GM13977 (cell line): Measurements from ENCODE around the gene NFATC2.
"Not testable (repeated sequence)": the region's sequence is repeated elsewhere in the genome, so short reads cannot be mapped to it uniquely, and the experiment has no call there.

ENCODE experiments used
- DNase-seq: peaks from one replicate; pipeline ENCODE4 v3.0.0; 2012; ENCODE audit warnings: low spot score
- in situ Hi-C: fragments of 300-500 bp; cut with MboI; formaldehyde crosslinking; loops from one replicate; pipeline ENCODE4 v1.12.0; 2022; ENCODE audit warnings: low sequenced_read_pairs, low pct_unique_long_range_greater_than_20kb, mixed read lengths, inconsistent platforms; ENCODE audit not compliant: unreplicated experiment
- TF ChIP-seq, protein P1 (sequence below): IDR thresholded peaks from 2 replicates; pipeline ENCODE4 v1.5.1; 2012; ENCODE audit warnings: mild to moderate bottlenecking, control low read depth; ENCODE audit not compliant: insufficient read depth; ENCODE audit errors: extremely low read depth, missing control alignments

The NFATC2 gene

GRCh38 chr20:51542033-51542570, 417 bp downstream of the NFATC2 start:
- TF ChIP-seq, protein P1, sequence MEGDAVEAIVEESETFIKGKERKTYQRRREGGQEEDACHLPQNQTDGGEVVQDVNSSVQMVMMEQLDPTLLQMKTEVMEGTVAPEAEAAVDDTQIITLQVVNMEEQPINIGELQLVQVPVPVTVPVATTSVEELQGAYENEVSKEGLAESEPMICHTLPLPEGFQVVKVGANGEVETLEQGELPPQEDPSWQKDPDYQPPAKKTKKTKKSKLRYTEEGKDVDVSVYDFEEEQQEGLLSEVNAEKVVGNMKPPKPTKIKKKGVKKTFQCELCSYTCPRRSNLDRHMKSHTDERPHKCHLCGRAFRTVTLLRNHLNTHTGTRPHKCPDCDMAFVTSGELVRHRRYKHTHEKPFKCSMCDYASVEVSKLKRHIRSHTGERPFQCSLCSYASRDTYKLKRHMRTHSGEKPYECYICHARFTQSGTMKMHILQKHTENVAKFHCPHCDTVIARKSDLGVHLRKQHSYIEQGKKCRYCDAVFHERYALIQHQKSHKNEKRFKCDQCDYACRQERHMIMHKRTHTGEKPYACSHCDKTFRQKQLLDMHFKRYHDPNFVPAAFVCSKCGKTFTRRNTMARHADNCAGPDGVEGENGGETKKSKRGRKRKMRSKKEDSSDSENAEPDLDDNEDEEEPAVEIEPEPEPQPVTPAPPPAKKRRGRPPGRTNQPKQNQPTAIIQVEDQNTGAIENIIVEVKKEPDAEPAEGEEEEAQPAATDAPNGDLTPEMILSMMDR, result peak; percentile 41
- in situ Hi-C loops, result no loop called here
- DNase-seq, result peak; percentile 73

- peak; percentile 72 for DNase-seq
- in situ Hi-C loops, result no loop called here
These were observed 1.1 kb downstream of the NFATC2 start for GRCh38 chr20:51541189-51542032.

DNA sequence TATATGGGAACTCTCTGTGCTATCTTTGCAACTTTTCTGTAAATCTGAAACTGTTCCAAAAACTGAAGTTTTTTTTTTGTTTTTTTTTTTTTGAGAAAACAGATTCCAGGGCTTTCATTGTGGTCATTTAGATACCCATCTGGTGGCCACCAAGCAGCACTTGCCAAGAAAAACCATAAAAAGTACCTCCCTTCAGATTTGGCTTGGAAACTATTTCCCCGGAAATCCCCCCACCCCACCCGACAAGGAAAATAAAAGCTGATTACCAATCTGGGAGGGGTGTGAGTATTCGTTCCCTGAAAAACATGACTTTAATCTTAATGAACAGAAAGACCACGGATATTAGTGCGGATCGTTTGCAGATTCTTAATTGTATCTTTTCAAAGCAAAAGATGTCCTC, 1.9 kb downstream of the NFATC2 start:
- DNase-seq, result no peak
- in situ Hi-C loops, result no loop called here
- TF ChIP-seq, protein P1, result no peak

More at GRCh38 chr20:51541189-51542032, 1.1 kb downstream of the NFATC2 start:
- TF ChIP-seq, protein P1, result peak; percentile 2

GRCh38 chr20:51540074-51540473, 2.4 kb downstream of the NFATC2 start:
- DNase-seq, in situ Hi-C loops: not testable (repeated sequence)

- no peak for DNase-seq
- TF ChIP-seq, protein P1, result no peak
- in situ Hi-C loops, result no loop called here
These were observed 6.1 kb downstream of the NFATC2 start for GRCh38 chr20:51536116-51537069.

DNA sequence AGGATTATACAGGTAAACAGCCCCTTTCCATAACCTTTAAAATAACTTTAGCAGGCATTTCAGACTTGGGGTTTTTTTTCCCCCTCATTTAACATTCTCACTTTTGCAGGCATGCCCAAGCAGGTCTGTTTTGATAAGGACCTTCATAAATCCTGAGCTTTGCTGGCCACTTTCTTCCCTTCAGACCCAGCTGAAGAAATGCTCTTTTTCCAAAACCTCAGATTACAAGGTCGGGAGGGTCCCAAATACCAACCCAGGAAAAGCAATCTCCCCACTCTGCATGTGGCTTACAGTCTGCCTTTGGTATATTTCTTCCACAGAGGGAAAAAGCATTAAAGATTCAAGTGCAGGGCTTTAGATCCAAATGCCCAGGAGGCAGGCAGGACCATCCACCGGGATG, 6.8 kb downstream of the NFATC2 start:
- TF ChIP-seq, protein P1, result no peak
- in situ Hi-C loops, result no loop called here

More for the DNA sequence above, 6.8 kb downstream of the NFATC2 start:
- DNase-seq, result no peak
